Measurements from ENCODE around the gene HHIPL2. TPM values are rescaled to one million over a fixed set of nuclear protein-coding genes. Genes with fewer than 3 reads are reported as not detected.

HHIPL2 gene
- total and polyA plus RNA-seq, 2 experiments from 2014 or later, result 0.52 TPM; not detected in 1

- no peaks in the 10 kb centered on the region for H3F3A ChIP-seq (replicated peaks; ENCODE audit: low read depth)
- H3K27ac Mint-ChIP-seq, result peak overlapping the region; percentile 59; the same call in 1 of the 2 replicates
- no peaks in the 10 kb centered on the region for H3K79me2 ChIP-seq (replicated peaks; ENCODE audit: insufficient read depth)
- 0 out of 2 replicates have a peak, but pooled peaks cover 8% of the 10 kb centered on the region for H3K36me3 ChIP-seq (ENCODE audit: insufficient read depth)
- H3K36me3 Mint-ChIP-seq (ENCODE audit: low read depth), result peaks cover 9% of the 10 kb centered on the region; the same call in 2 of the 3 replicates
- H3K27me3 Mint-ChIP-seq (ENCODE audit: insufficient read depth, low read depth, poor library complexity), result peaks cover 4% of the 10 kb centered on the region
- H3K4me3 Mint-ChIP-seq, result no peak overlapping the region
- ATAC-seq (no peak), DNase-seq (ENCODE audit: low spot score) (no peak)
- TF ChIP-seq STAT1 (IDR thresholded peaks at IDR 0.05; ENCODE audit: unreplicated experiment), result no peak
- no peak for TF ChIP-seq NANOG (IDR thresholded peaks at IDR 0.05; ENCODE audit: borderline replicate concordance)
- TF ChIP-seq EZH2phosphoT487 (IDR thresholded peaks at IDR 0.05; ENCODE audit: unreplicated experiment), result no peak
- TF ChIP-seq, protein P1, sequence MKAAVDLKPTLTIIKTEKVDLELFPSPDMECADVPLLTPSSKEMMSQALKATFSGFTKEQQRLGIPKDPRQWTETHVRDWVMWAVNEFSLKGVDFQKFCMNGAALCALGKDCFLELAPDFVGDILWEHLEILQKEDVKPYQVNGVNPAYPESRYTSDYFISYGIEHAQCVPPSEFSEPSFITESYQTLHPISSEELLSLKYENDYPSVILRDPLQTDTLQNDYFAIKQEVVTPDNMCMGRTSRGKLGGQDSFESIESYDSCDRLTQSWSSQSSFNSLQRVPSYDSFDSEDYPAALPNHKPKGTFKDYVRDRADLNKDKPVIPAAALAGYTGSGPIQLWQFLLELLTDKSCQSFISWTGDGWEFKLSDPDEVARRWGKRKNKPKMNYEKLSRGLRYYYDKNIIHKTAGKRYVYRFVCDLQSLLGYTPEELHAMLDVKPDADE (IDR thresholded peaks at IDR 0.05), result no peak
- no peak for TF ChIP-seq ZNF331 (CRISPR knock-in tag; IDR thresholded peaks at IDR 0.05; ENCODE audit: low read depth)
- TF ChIP-seq CREB1 (CRISPR knock-in tag; IDR thresholded peaks at IDR 0.05; ENCODE audit: low read depth), result no peak
- TF ChIP-seq ZNF114 (CRISPR knock-in tag; IDR thresholded peaks at IDR 0.05), result no peak
- TF ChIP-seq, protein P2, sequence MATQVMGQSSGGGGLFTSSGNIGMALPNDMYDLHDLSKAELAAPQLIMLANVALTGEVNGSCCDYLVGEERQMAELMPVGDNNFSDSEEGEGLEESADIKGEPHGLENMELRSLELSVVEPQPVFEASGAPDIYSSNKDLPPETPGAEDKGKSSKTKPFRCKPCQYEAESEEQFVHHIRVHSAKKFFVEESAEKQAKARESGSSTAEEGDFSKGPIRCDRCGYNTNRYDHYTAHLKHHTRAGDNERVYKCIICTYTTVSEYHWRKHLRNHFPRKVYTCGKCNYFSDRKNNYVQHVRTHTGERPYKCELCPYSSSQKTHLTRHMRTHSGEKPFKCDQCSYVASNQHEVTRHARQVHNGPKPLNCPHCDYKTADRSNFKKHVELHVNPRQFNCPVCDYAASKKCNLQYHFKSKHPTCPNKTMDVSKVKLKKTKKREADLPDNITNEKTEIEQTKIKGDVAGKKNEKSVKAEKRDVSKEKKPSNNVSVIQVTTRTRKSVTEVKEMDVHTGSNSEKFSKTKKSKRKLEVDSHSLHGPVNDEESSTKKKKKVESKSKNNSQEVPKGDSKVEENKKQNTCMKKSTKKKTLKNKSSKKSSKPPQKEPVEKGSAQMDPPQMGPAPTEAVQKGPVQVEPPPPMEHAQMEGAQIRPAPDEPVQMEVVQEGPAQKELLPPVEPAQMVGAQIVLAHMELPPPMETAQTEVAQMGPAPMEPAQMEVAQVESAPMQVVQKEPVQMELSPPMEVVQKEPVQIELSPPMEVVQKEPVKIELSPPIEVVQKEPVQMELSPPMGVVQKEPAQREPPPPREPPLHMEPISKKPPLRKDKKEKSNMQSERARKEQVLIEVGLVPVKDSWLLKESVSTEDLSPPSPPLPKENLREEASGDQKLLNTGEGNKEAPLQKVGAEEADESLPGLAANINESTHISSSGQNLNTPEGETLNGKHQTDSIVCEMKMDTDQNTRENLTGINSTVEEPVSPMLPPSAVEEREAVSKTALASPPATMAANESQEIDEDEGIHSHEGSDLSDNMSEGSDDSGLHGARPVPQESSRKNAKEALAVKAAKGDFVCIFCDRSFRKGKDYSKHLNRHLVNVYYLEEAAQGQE (IDR thresholded peaks at IDR 0.05; ENCODE audit: unreplicated experiment), result no peak
- no peak for TF ChIP-seq JUNB (IDR thresholded peaks at IDR 0.05; ENCODE audit: unreplicated experiment)
- TF ChIP-seq, protein P3, sequence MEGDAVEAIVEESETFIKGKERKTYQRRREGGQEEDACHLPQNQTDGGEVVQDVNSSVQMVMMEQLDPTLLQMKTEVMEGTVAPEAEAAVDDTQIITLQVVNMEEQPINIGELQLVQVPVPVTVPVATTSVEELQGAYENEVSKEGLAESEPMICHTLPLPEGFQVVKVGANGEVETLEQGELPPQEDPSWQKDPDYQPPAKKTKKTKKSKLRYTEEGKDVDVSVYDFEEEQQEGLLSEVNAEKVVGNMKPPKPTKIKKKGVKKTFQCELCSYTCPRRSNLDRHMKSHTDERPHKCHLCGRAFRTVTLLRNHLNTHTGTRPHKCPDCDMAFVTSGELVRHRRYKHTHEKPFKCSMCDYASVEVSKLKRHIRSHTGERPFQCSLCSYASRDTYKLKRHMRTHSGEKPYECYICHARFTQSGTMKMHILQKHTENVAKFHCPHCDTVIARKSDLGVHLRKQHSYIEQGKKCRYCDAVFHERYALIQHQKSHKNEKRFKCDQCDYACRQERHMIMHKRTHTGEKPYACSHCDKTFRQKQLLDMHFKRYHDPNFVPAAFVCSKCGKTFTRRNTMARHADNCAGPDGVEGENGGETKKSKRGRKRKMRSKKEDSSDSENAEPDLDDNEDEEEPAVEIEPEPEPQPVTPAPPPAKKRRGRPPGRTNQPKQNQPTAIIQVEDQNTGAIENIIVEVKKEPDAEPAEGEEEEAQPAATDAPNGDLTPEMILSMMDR (conservative IDR thresholded peaks at IDR 0.05; ENCODE audit: low read depth in 2 of 2), result no peak
- no peak for TF ChIP-seq EZH2 (IDR thresholded peaks at IDR 0.05; ENCODE audit: low read depth, unreplicated experiment)
- TF ChIP-seq POLR2AphosphoS5 (IDR thresholded peaks at IDR 0.05; ENCODE audit: low read depth), result no peak
- no peak overlapping the region for H3K4me3 ChIP-seq
- H3K9me3 Mint-ChIP-seq, result no peaks in the 10 kb centered on the region
- no peak overlapping the region for H3K4me2 ChIP-seq
- no peaks in the 10 kb centered on the region for H3K9me2 ChIP-seq (ENCODE audit: insufficient read depth)
- peaks cover 3% of the 10 kb centered on the region; the same call in 1 of the 2 replicates for H3K4me1 ChIP-seq (ENCODE audit: insufficient read depth)
- H3K27me3 ChIP-seq (ENCODE audit: insufficient read depth), result no peaks in the 10 kb centered on the region
- H3K27ac ChIP-seq (ENCODE audit: low read depth), result no peak overlapping the region
- no peak overlapping the region for H2AFZ ChIP-seq
- H3K4me1 Mint-ChIP-seq, result peaks cover 6% of the 10 kb centered on the region; the same call in 2 of the 3 replicates
- no peaks in the 10 kb centered on the region for H4K20me1 ChIP-seq (replicated peaks; ENCODE audit: insufficient read depth)
Observed at GRCh38 chr1:222552882-222553281, 5.0 kb upstream of the HHIPL2 start.
